ENCODE results near the gene GRSF1. TPM values are rescaled to one million over a fixed set of nuclear protein-coding genes. Genes with fewer than 3 reads are reported as not detected.
"Not testable (repeated sequence)": the region's sequence is repeated elsewhere in the genome, so short reads cannot be mapped to it uniquely, and the experiment has no call there.

The GRSF1 gene
- total RNA-seq, 3 donors from 2014 or later (not counting 1 experiment from before 2014, with no cell fraction given), result 33.4 to 50.8 (median 43.0) TPM

- no CpG with 5 or more reads among the region's 6 CpGs for WGBS (ENCODE audit: insufficient coverage)
- TF ChIP-seq CTCF (IDR thresholded peaks at IDR 0.05), result no peak
- H3K27ac Mint-ChIP-seq, result no peak overlapping the region
These were observed 66.6 kb downstream of the GRSF1 start for GRCh38 chr4:70772929-70773555.

GRCh38 chr4:70769396-70769795, 70.3 kb downstream of the GRSF1 start:
- H3K4me1 ChIP-seq (ENCODE audit: control insufficient read depth, insufficient read depth, low read length); H3K27me3 Mint-ChIP-seq (ENCODE audit: low read depth in 2 of 2); H3K36me3 Mint-ChIP-seq; ATAC-seq; H3K9me3 Mint-ChIP-seq; H3K4me3 ChIP-seq (ENCODE audit: low read length); intact Hi-C loops (cut with micrococcal nuclease); H3K9me3 ChIP-seq (ENCODE audit: control insufficient read depth, insufficient read depth, low read length); H3K27me3 ChIP-seq (ENCODE audit: control insufficient read depth, insufficient read depth, low read length); H3K27ac ChIP-seq (ENCODE audit: low read length); H3K4me3 Mint-ChIP-seq; H3K27ac Mint-ChIP-seq; DNase-seq; H3K4me1 Mint-ChIP-seq: not testable (repeated sequence)
- H3K36me3 ChIP-seq (ENCODE audit: control insufficient read depth, insufficient read depth, low read length), result peaks cover 13% of the 10 kb centered on the region
- 71% methylated on average over 1 of the region's 1 CpG for WGBS (ENCODE audit: insufficient coverage)

More at GRCh38 chr4:70772929-70773555, 66.6 kb downstream of the GRSF1 start:
- Mint-ChIP-seq H3K36me3 (peaks cover 6% of the 10 kb centered on the region), H3K27me3 (ENCODE audit: low read depth in 2 of 2) (no peaks in the 10 kb centered on the region), H3K9me3 (no peaks in the 10 kb centered on the region), H3K4me1 (no peaks in the 10 kb centered on the region), H3K4me3 (no peak overlapping the region)
- intact Hi-C loops (cut with micrococcal nuclease), result no loop called here
- DNase-seq (no peak), ATAC-seq (no peak)
- Histone ChIP-seq H3K9me3 (ENCODE audit: control insufficient read depth, insufficient read depth, low read length) (no peaks in the 10 kb centered on the region), H3K27me3 (ENCODE audit: control insufficient read depth, insufficient read depth, low read length) (no peaks in the 10 kb centered on the region), H3K27ac (ENCODE audit: low read length) (no peak overlapping the region), H3K4me1 (ENCODE audit: control insufficient read depth, insufficient read depth, low read length) (no peaks in the 10 kb centered on the region), H3K36me3 (ENCODE audit: control insufficient read depth, insufficient read depth, low read length) (peaks cover 17% of the 10 kb centered on the region), H3K4me3 (ENCODE audit: low read length) (no peak overlapping the region)

- H3K27ac Mint-ChIP-seq, result no peak overlapping the region
- H3K4me3 ChIP-seq (ENCODE audit: low read length), result no peak overlapping the region
- 97% methylated on average over 3 of the region's 3 CpGs for WGBS (ENCODE audit: insufficient coverage)
- no peak overlapping the region for H3K27ac ChIP-seq (ENCODE audit: low read length)
- H3K4me3 Mint-ChIP-seq, result no peak overlapping the region
- no peaks in the 10 kb centered on the region for H3K27me3 Mint-ChIP-seq (ENCODE audit: low read depth in 2 of 2)
- peaks cover 13% of the 10 kb centered on the region for H3K36me3 ChIP-seq (ENCODE audit: control insufficient read depth, insufficient read depth, low read length)
- H3K4me1 Mint-ChIP-seq, result no peaks in the 10 kb centered on the region
- TF ChIP-seq CTCF (IDR thresholded peaks at IDR 0.05), result no peak
- no peaks in the 10 kb centered on the region for H3K9me3 Mint-ChIP-seq
- DNase-seq, result no peak
- intact Hi-C loops (cut with micrococcal nuclease), result no loop called here
- ATAC-seq, result no peak
- H3K9me3 ChIP-seq (ENCODE audit: control insufficient read depth, insufficient read depth, low read length), result no peaks in the 10 kb centered on the region
- H3K4me1 ChIP-seq (ENCODE audit: control insufficient read depth, insufficient read depth, low read length), result no peaks in the 10 kb centered on the region
- H3K36me3 Mint-ChIP-seq, result peaks cover 6% of the 10 kb centered on the region
- no peaks in the 10 kb centered on the region for H3K27me3 ChIP-seq (ENCODE audit: control insufficient read depth, insufficient read depth, low read length)
These were observed 71.3 kb downstream of the GRSF1 start for GRCh38 chr4:70768301-70768948.

Other genes with a start within 250 kb of the GRSF1 start
- not detected for gene AMBN, start 247.6 kb downstream of the GRSF1 start, total RNA-seq
- gene ENAM, start 211.1 kb downstream of the GRSF1 start, total RNA-seq, result not detected
- gene JCHAIN, start 173.4 kb downstream of the GRSF1 start, total RNA-seq, result 1,000 to 10,000 TPM in 1 of 3 donors, 1 to 10 TPM in 2; 1.6 to 1,035 (median 3.5) TPM
- 10 to 100 TPM; 22.3 to 23.1 (median 22.6) TPM for gene UTP3, start 151.4 kb downstream of the GRSF1 start, total RNA-seq
- gene RUFY3, start 117.9 kb downstream of the GRSF1 start, total RNA-seq, result 10 to 100 TPM; 31.6 to 38.1 (median 33.4) TPM
- gene MOB1B, start 62.5 kb upstream of the GRSF1 start, total RNA-seq, result 10 to 100 TPM; 15.1 to 23.6 (median 22.6) TPM
- 10 to 100 TPM; 28.3 to 32.7 (median 29.5) TPM for gene DCK, start 153.8 kb upstream of the GRSF1 start, total RNA-seq

All from natural killer cell (primary cell).